Lower lobe of right lung (tissue), 2 donors: ENCODE results near the gene RAB31. TPM values are rescaled to one million over a fixed set of nuclear protein-coding genes. Genes with fewer than 3 reads are reported as not detected.
"Not testable (repeated sequence)": the region's sequence is repeated elsewhere in the genome, so short reads cannot be mapped to it uniquely, and the experiment has no call there.

ENCODE experiments used
- ATAC-seq, 2 donors: fragments of 200-7000 bp; cut with Tn5 transposase; one replicate each; pipeline ENCODE4 v1.9.1; 2020 to 2022; ENCODE audit warnings: mild to moderate bottlenecking in 2 of 2, moderate library complexity in 2 of 2
- DNase-seq: peaks from one replicate; pipeline ENCODE4 v3.0.0-alpha.2; 2020
- H3K27ac ChIP-seq: fragments of 200-600 bp; one replicate; pipeline ENCODE4 v1.8.0; 2022
- H3K27me3 ChIP-seq: fragments of 200-600 bp; one replicate; pipeline ENCODE4 v1.8.0; 2022; ENCODE audit warnings: low read depth
- H3K36me3 ChIP-seq: fragments of 200-600 bp; one replicate; pipeline ENCODE4 v1.8.0; 2022; ENCODE audit warnings: mild to moderate bottlenecking
- H3K4me1 ChIP-seq: fragments of 200-600 bp; one replicate; pipeline ENCODE4 v1.8.0; 2022
- H3K4me3 ChIP-seq: fragments of 200-600 bp; one replicate; pipeline ENCODE4 v1.8.0; 2022; ENCODE audit warnings: mild to moderate bottlenecking
- H3K9me3 ChIP-seq: fragments of 200-600 bp; one replicate; pipeline ENCODE4 v1.8.0; 2022
- CTCF ChIP-seq: fragments of 200-600 bp; IDR thresholded peaks from one replicate; pipeline ENCODE4 v1.8.0; 2022; ENCODE audit warnings: antibody characterized with exemption, mild to moderate bottlenecking
- intact Hi-C: fragments of 100-400 bp; cut with DNase I; formaldehyde crosslinking; loops from one replicate; pipeline ENCODE4 v1.11.0; 2022
- total RNA-seq: library from RNA; stranded (reverse); fragmentation: NEBNext Ultra II Directional; extraction: Animal tissue kit (Norgen Biotek cat#: 25700); gene quantifications from one replicate; pipeline ENCODE4 v1.2.1, GENCODE V29; 2021
- donor health status: DM: no; HTN: yes; CAD: no; lungs with severe emphysema.

The RAB31 gene
- total RNA-seq, 1 donor from 2014 or later, result 110 TPM

DNA sequence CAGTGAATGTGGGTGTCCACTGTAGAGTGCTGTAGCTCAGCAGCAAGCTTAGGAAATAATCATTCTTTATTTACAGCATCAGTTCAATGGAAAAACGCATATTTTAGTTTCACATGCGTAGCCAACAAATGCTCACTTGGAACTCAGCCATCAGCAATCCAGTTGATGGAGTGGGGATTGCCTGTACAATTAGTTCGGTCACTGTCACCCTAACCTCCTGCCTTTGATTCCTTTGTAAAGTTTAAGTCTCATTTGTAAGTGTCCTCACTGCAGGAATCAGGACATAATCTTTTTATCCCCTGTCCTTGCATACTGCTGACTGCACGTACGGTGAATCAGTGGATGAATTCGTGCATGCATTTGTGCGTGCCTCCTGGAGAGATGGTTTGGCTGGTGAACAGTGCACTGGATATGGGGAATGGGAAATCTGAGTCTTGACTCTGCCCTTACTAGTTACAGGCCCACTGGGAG, 55.9 kb downstream of the RAB31 start:
- intact Hi-C loops, result no loop called here
- Histone ChIP-seq H3K9me3 (no peaks in the 10 kb centered on the region), H3K36me3 (no peaks in the 10 kb centered on the region), H3K4me1 (peaks cover 15% of the 10 kb centered on the region), H3K27me3 (no peaks in the 10 kb centered on the region), H3K27ac (no peak overlapping the region), H3K4me3 (no peak overlapping the region)
- DNase-seq (no peak), ATAC-seq (no peak)
- TF ChIP-seq CTCF, result no peak

DNA sequence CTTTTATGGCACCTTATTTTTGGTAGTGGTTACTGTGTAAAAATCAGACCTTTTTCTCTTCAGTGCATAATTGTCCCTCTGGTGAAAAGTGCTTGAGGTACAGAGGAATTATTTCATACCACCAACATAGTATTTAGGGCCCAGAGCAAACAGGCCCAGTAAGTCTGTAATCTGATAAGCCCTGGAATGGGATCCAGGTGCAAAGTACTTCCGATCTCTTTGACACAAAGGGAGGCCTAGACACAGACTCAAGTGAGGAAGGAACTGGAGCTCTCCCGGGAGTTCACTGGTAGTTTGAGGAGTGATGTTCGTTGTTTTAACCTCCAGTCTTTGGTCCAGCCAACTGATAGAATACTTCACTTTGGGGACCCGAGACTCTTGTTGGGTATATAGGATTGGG, 57.4 kb downstream of the RAB31 start:
- H3K27me3 ChIP-seq, result no peaks in the 10 kb centered on the region

DNA sequence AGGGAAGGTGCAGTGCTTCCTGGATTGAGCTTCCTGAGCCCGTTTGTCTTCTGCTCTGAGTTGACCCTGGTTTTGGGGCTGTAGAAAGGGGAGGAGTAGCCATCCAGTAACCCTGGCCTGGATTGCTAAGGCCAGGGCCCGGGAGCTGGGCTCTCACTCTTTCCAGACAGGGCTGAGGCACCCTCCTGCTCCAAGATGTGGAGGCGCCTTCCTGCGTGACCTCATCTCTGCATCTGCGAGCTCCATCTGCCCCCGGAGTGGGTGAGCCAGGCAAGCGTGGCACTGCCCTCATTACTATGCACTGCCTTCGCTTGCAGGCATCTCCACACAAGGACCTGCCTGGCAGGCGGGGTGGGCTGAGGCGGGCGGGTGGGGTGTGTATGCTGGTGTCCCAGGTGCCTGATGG, 58.0 kb downstream of the RAB31 start:
- TF ChIP-seq CTCF, result no peak
- H3K36me3 ChIP-seq, result no peaks in the 10 kb centered on the region
- H3K27me3 ChIP-seq, result no peaks in the 10 kb centered on the region
- DNase-seq (no peak), ATAC-seq (peak; percentile 47 to 55)
- no peaks in the 10 kb centered on the region for H3K9me3 ChIP-seq
- intact Hi-C loops, result no loop called here
- no peak overlapping the region for H3K4me3 ChIP-seq
- H3K4me1 ChIP-seq, result peaks cover 34% of the 10 kb centered on the region
- no peak overlapping the region for H3K27ac ChIP-seq

More for the DNA sequence above, 57.4 kb downstream of the RAB31 start:
- Histone ChIP-seq H3K36me3 (no peaks in the 10 kb centered on the region), H3K27ac (peak overlapping the region; percentile 36), H3K9me3 (no peaks in the 10 kb centered on the region), H3K4me3 (no peak overlapping the region), H3K4me1 (peaks cover 28% of the 10 kb centered on the region)
- ATAC-seq (peak; percentile 31 to 46), DNase-seq (no peak)
- no peak for TF ChIP-seq CTCF
- intact Hi-C loops, result no loop called here

- Histone ChIP-seq H3K36me3 (no peaks in the 10 kb centered on the region), H3K4me3 (no peak overlapping the region), H3K9me3 (no peaks in the 10 kb centered on the region), H3K4me1 (peaks cover 40% of the 10 kb centered on the region), H3K27ac (no peak overlapping the region), H3K27me3 (no peaks in the 10 kb centered on the region)
- no peak for DNase-seq
- intact Hi-C loops, result no loop called here
- TF ChIP-seq CTCF, result no peak
- ATAC-seq, result no peak
Measured at GRCh38 chr18:9766740-9767139, 58.6 kb downstream of the RAB31 start.

DNA sequence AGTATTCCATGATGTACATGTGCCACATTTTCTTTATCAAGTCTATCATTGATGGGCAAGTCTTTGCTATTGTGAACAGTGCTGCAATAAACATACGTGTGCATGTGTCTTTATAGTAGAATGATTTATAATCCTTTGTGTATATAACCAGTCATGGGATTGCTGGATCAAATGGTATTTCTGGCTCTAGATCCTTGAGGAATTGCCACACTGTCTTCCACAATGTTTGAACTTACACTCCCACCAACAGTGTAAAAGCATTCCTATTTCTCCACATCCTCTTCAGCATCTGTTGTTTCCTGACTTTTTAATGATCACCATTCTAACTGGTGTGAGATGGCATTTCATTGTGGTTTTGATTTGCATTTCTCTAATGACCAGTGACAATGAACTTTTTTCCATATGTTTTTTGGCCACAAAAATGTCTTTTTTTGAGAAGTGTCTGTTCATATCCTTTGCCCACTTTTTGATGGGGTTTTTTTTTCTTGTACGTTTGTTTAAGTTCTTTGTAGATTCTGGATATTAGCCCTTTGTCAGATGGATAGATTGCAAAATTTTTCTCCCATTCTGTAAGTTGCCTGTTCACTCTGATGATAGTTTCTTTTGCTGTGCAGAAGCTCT, 60.1 kb downstream of the RAB31 start:
- H3K27me3 ChIP-seq, H3K27ac ChIP-seq, DNase-seq, intact Hi-C loops, H3K9me3 ChIP-seq, H3K4me3 ChIP-seq, ATAC-seq, H3K36me3 ChIP-seq: not testable (repeated sequence)
- peaks cover 54% of the 10 kb centered on the region for H3K4me1 ChIP-seq

DNA sequence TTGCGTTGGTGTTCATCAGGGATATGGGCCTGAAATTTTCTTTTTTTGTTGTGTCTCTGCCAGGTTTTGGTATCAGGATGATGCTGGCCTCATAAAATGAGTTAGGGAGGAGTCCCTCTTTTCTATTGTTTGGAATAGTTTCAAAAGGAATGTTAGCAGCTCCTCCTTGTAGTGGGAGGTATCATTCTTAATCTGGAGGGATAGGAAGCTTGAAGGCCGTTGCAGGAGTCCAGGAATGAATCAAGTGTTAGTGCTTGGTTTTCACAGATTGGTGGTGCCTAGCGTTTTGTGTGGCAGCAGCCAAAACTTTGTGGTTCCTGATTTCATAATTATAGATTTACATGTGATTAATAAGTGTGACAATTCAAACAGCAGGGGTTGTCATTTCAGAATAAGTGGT, 62.0 kb downstream of the RAB31 start:
- peaks cover 52% of the 10 kb centered on the region for H3K4me1 ChIP-seq
- H3K27ac ChIP-seq, intact Hi-C loops: not testable (repeated sequence)

More for the DNA sequence above, 62.0 kb downstream of the RAB31 start:
- H3K4me3 ChIP-seq, ATAC-seq, H3K9me3 ChIP-seq, DNase-seq, H3K36me3 ChIP-seq, H3K27me3 ChIP-seq: not testable (repeated sequence)
